ENCODE measurements around the gene TNPO3.

GRCh38 chr7:129041142-129042085 is 13.5 kb downstream of the TNPO3 start:
- TF ChIP-seq CTCF (conservative IDR thresholded peaks at IDR 0.05; ENCODE audit: low read length) (peak; percentile 36; the same call in 1 of the 2 replicates), EZH2phosphoT487 (IDR thresholded peaks at IDR 0.05; ENCODE audit: borderline replicate concordance, low read depth, low read length) (no peak)
